PC-3 (cell line): Measurements from ENCODE around the gene COX10. TPM values are rescaled to one million over a fixed set of nuclear protein-coding genes. Genes with fewer than 3 reads are reported as not detected.

ENCODE experiments used
- ATAC-seq: fragments of 200-7000 bp; cut with Tn5 transposase; 2 replicates; pipeline ENCODE4 v1.9.1; 2020; ENCODE audit warnings: mild to moderate bottlenecking, moderate library complexity
- BruUV-seq: library from RNA; stranded (reverse); fragments of 400-500 nt; replicated peaks from 2 replicates; lab custom pipeline; 2021; lab: Mats Ljungman, UMichigan
- CTCF ChIA-PET: fragments of 300-600 bp; sonication (Branson Sonifier 250); formaldehyde crosslinking; loops from one replicate; lab custom pipeline; 2022; ENCODE audit warnings: antibody characterized with exemption; lab: Charles Lee
- POLR2A ChIA-PET: fragments of 300-600 bp; sonication (Branson Sonifier 250); formaldehyde crosslinking; loops from one replicate; lab custom pipeline; 2022; ENCODE audit warnings: antibody characterized with exemption; ENCODE audit not compliant: unreplicated experiment; lab: Charles Lee
- DNase-seq: peaks from one replicate; pipeline ENCODE4 v3.0.0-alpha.2; 2015
- H2AFZ ChIP-seq: fragments of 300-600 bp; sonication (generic); 2 replicates; pipeline ENCODE4 v1.6.0; 2016; ENCODE audit warnings: antibody characterized with exemption, low read length
- H3F3A ChIP-seq: fragments of 300-600 bp; sonication (generic); one replicate; pipeline ENCODE4 v1.6.0; 2017; ENCODE audit warnings: antibody characterized with exemption, low read length, control low read depth, mild to moderate bottlenecking; ENCODE audit not compliant: unreplicated experiment
- H3K27ac ChIP-seq: fragments of 300-600 bp; sonication (generic); 2 replicates; pipeline ENCODE4 v1.5.1; 2016; ENCODE audit warnings: mild to moderate bottlenecking, low read length
- H3K27me3 ChIP-seq: fragments of 300-600 bp; sonication (generic); 2 replicates; pipeline ENCODE4 v1.6.1; 2016; ENCODE audit warnings: low read length, mixed read lengths
- H3K36me3 ChIP-seq: fragments of 300-600 bp; sonication (generic); 2 replicates; pipeline ENCODE4 v1.6.1; 2016; ENCODE audit warnings: low read depth, mixed run types, low read length, mixed read lengths
- H3K4me1 ChIP-seq: fragments of 300-600 bp; sonication (generic); 2 replicates; pipeline ENCODE4 v1.5.1; 2016; ENCODE audit warnings: low read length; ENCODE audit not compliant: insufficient read depth
- H3K4me2 ChIP-seq: fragments of 300-600 bp; sonication (generic); 2 replicates; pipeline ENCODE4 v1.6.0; 2016; ENCODE audit warnings: low read length
- H3K4me3 ChIP-seq: fragments of 300-600 bp; sonication (generic); 2 replicates; pipeline ENCODE4 v1.5.1; 2016; ENCODE audit warnings: mild to moderate bottlenecking, low read length, mixed read lengths
- H3K79me2 ChIP-seq: fragments of 300-600 bp; sonication (generic); 2 replicates; pipeline ENCODE4 v1.6.1; 2017; ENCODE audit warnings: low read length, mixed read lengths
- H3K9ac ChIP-seq: fragments of 300-600 bp; sonication (generic); 2 replicates; pipeline ENCODE4 v1.6.0; 2016; ENCODE audit warnings: mild to moderate bottlenecking, low read length
- H3K9me2 ChIP-seq: fragments of 300-600 bp; sonication (generic); replicated peaks from 2 replicates; pipeline ENCODE4 v1.6.1; 2016; ENCODE audit warnings: mixed run types, low read length, mixed read lengths
- H3K9me3 ChIP-seq: fragments of 300-600 bp; sonication (generic); 2 replicates; pipeline ENCODE4 v1.6.1; 2016; ENCODE audit warnings: low read length, mixed read lengths
- H4K20me1 ChIP-seq: fragments of 300-600 bp; sonication (generic); 2 replicates; pipeline ENCODE4 v1.6.1; 2016; ENCODE audit warnings: low read length, mixed read lengths
- EZH2 ChIP-seq: fragments of 300-600 bp; sonication (generic); IDR thresholded peaks from one replicate; pipeline ENCODE4 v1.6.1; 2017; ENCODE audit warnings: antibody characterized with exemption, mild to moderate bottlenecking, low read length; ENCODE audit not compliant: unreplicated experiment
- EZH2phosphoT487 ChIP-seq: fragments of 300-600 bp; sonication (generic); IDR thresholded peaks from 2 replicates; pipeline ENCODE4 v1.6.1; 2018; ENCODE audit warnings: mild to moderate bottlenecking, antibody characterized with exemption, low read length, borderline replicate concordance
- intact Hi-C: fragments of 100-400 bp; cut with micrococcal nuclease; formaldehyde crosslinking; loops from 2 replicates; pipeline ENCODE4 v1.9.0; 2023
- total RNA-seq: library from RNA; depleted of rRNA; stranded (reverse); fragments of >200 nt; gene quantifications from 2 replicates; pipeline ENCODE4 v1.2.3, GENCODE V29; 2014
- TF ChIP-seq, protein P1 (sequence below): fragments of 300-600 bp; sonication (generic); conservative IDR thresholded peaks from 2 replicates; pipeline ENCODE4 v1.5.1; 2017; ENCODE audit warnings: antibody characterized with exemption, low read depth, mild to moderate bottlenecking, low read length

Gene COX10
- total RNA-seq, 1 experiment from 2014 or later: 34.7 TPM

DNA sequence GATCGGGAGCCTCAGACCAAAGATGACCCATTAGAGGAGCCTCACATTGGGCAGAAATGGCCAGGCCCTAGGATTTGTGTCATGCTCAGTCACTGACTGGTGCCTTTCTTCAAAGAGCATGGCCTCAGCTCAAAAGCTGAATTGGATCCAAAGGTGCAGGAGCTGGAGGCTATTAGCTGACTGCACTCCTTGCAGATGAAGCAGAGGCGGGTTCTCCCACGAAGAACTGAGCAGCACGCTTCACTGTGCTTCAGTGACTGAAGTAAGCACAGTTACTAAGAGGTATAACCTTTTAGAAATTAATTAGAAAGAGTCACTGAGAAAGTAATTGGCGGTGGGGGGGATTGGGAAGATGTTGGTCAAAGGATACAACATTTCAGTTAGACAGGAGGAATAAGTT, 18.7 kb upstream of the COX10 start:
- no peaks in the 10 kb centered on the region for H3K4me1 ChIP-seq
- H3K9me2 ChIP-seq: no peaks in the 10 kb centered on the region
- no TSS peak for BruUV-seq
- no peak overlapping the region for H2AFZ ChIP-seq
- ChIA-PET POLR2A (no interaction called here), CTCF (no interaction called here)
- H3K79me2 ChIP-seq: 0 out of 2 replicates have a peak, but pooled peaks cover 4% of the 10 kb centered on the region
- H3F3A ChIP-seq: no peaks in the 10 kb centered on the region
- H3K4me3 ChIP-seq: no peak overlapping the region
- no peaks in the 10 kb centered on the region for H4K20me1 ChIP-seq
- TF ChIP-seq EZH2phosphoT487: no peak
- TF ChIP-seq, protein P1, sequence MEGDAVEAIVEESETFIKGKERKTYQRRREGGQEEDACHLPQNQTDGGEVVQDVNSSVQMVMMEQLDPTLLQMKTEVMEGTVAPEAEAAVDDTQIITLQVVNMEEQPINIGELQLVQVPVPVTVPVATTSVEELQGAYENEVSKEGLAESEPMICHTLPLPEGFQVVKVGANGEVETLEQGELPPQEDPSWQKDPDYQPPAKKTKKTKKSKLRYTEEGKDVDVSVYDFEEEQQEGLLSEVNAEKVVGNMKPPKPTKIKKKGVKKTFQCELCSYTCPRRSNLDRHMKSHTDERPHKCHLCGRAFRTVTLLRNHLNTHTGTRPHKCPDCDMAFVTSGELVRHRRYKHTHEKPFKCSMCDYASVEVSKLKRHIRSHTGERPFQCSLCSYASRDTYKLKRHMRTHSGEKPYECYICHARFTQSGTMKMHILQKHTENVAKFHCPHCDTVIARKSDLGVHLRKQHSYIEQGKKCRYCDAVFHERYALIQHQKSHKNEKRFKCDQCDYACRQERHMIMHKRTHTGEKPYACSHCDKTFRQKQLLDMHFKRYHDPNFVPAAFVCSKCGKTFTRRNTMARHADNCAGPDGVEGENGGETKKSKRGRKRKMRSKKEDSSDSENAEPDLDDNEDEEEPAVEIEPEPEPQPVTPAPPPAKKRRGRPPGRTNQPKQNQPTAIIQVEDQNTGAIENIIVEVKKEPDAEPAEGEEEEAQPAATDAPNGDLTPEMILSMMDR: no peak
- TF ChIP-seq EZH2: no peak
- no peak overlapping the region for H3K4me2 ChIP-seq
- H3K36me3 ChIP-seq: no peaks in the 10 kb centered on the region
- DNase-seq (no peak), ATAC-seq (no peak)
- no peaks in the 10 kb centered on the region for H3K9me3 ChIP-seq
- intact Hi-C loops: no loop called here
- no peak overlapping the region for H3K9ac ChIP-seq
- no peak overlapping the region for H3K27ac ChIP-seq
- no peaks in the 10 kb centered on the region for H3K27me3 ChIP-seq

DNA sequence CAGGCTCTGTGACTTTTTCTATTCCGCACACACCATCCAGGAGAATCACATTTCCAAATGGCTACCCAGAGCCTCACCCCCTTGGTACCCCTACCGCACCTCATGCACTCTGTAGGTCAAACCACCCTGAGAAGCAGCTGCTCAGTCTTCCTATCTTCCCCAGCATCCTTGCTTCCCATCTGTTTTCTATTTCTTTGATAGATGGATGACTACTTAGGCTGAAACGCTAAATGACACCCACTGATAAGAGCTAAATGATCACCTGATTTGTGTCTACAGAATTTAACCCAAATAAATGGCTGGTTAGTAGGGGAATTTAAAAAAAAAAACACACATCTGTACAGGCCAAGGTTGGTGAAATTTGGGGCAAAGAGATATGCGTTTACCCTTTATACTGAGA, 17.6 kb upstream of the COX10 start:
- intact Hi-C loops: no loop called here
- BruUV-seq: no TSS peak

More for the DNA sequence above, 17.6 kb upstream of the COX10 start:
- 0 out of 2 replicates have a peak, but pooled peaks cover 4% of the 10 kb centered on the region for H3K79me2 ChIP-seq
- CTCF ChIA-PET: no interaction called here
- H3K27ac ChIP-seq: no peak overlapping the region
- ATAC-seq: no peak
- no peak overlapping the region for H3K4me3 ChIP-seq
- H3K9me3 ChIP-seq: no peaks in the 10 kb centered on the region
- no peaks in the 10 kb centered on the region for H3K4me1 ChIP-seq
- DNase-seq: no peak
- H3K36me3 ChIP-seq: 0 out of 2 replicates have a peak, but pooled peaks cover 5% of the 10 kb centered on the region
- H2AFZ ChIP-seq: no peak overlapping the region
- H3K9ac ChIP-seq: no peak overlapping the region
- H3F3A ChIP-seq: no peaks in the 10 kb centered on the region
- H4K20me1 ChIP-seq: no peaks in the 10 kb centered on the region
- POLR2A ChIA-PET: no interaction called here
- H3K4me2 ChIP-seq: no peak overlapping the region
- TF ChIP-seq EZH2: no peak
- TF ChIP-seq, protein P1: no peak
- no peak for TF ChIP-seq EZH2phosphoT487
- no peaks in the 10 kb centered on the region for H3K27me3 ChIP-seq
- no peaks in the 10 kb centered on the region for H3K9me2 ChIP-seq
